COLO829 (cell line): Measurements from ENCODE around the gene GINS3.
"Not testable (repeated sequence)": the region's sequence is repeated elsewhere in the genome, so short reads cannot be mapped to it uniquely, and the experiment has no call there.

Source experiments
- DNase-seq: peaks from one replicate; pipeline ENCODE4 v3.0.0; 2012; ENCODE audit warnings: low spot score

Gene GINS3

GRCh38 chr16:58389724-58390123 lies 2.5 kb upstream of the GINS3 start:
- no peak for DNase-seq

DNA sequence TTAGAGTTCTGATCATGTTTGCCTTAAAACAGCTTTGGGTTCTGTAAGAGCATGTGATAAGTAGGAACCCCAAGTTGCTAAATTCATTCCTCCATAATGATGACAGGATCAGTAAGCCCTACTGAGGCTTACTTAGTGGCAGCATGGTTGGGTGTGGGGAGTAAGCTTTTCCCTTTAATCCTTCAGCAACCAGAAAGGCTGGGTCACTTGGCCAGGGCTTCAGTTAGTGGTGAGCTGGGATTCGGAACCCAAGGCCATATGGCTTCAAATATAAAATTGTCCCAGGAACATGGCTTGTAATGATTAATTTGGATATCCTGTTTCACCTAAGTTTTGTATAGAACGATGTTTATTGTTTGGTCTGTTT lies 850 bp downstream of the GINS3 start:
- no peak for DNase-seq

DNA sequence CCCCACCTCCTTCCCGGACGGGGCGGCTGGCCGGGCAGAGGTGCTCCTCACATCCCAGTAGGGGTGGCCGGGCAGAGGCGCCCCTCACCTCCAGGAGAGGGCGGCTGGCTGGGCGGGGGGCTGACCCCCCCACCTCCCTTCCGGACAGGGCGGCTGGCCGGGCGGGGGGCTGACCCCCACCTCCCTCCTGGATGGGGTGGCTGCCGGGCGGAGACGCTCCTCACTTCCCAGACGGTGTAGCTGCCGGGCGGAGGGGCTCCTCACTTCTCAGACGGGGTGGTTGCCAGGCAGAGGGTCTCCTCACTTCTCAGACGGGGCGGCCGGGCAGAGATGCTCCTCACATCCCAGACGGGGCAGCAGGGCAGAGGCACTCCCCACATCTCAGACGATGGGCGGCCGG lies 4.6 kb downstream of the GINS3 start:
- not testable (repeated sequence) for DNase-seq

DNA sequence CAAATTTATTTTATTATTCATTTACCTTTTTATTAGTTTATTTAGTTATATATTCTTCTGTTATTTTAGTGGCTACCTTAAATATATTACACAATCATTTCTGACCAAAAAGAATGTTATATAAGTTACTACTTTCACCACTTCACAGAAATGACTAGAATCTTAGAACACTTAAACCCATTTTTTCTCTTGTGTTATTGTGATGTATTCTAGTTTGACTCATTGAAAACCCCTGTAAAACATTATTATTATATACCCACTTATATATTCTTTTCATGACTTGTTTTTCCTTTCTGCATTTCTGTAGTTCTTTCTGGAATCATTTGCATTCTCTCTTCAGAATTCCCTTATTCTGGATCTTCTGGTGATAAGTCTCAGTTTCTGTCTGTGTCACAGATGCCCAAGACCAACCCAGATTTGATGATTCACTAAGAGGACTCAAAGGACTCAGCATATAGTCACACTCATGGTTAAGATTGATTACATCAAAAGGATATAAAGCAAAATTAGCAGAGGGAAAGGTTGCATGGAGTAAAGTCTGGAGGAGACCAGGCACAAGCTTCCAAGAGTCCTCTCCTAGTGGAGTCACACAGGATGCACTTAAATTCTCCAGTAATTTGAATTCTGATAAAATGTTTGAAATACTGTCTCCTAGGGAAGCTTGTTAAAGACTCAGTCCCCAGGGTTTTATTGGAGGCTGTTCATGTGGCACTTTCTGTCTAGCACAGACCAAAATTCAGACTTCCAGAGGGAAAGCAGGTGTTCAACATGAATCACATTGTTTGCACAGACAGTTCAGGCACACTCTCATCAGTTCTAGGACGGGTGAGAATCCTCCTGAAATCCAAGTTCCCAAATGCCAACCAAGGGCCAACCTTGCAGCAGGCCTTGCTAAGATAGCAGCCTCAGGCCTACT lies 7.7 kb downstream of the GINS3 start:
- DNase-seq: no peak

GRCh38 chr16:58401305-58401704 lies 9.0 kb downstream of the GINS3 start:
- DNase-seq: not testable (repeated sequence)

- DNase-seq: no peak
Measured at GRCh38 chr16:58402796-58403195, 10.5 kb downstream of the GINS3 start.

DNA sequence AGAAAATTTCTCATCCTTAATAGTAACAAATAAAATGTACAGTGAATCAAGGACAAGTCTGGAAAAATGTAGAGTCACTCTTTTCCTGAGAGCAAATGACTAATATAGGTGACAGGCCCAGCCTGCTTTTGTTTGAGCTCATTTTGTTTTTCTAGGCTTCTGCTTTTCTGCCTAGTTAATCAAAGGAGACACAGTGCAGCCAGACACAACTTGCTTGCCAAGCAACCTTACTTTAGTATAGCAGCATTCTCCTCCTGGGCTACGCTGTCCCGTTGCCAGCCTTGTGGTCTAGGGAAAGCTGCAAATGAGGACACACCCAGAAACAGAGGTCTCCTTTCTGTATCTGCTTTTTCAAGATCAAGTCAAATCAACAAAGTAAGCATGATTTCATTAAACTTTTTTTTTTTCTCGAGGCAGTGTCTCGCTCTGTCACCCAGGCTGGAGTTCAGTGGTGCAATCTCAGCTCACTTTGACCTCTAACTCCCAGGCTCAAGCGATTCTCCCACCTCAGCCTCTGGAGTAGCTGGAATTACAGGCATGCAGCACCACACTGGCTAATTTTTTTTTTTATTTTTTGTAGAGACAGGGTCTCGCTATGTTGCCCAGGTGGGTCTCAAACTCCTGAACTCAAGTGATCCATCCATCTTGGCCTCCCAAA lies 17.2 kb downstream of the GINS3 start:
- DNase-seq: no peak

- DNase-seq: no peak
Measured at GRCh38 chr16:58411336-58411735, 19.1 kb downstream of the GINS3 start.

GRCh38 chr16:58411736-58412614 lies 19.7 kb downstream of the GINS3 start:
- DNase-seq: no peak

GRCh38 chr16:58412615-58412970 lies 20.3 kb downstream of the GINS3 start:
- DNase-seq: not testable (repeated sequence)

- DNase-seq: no peak
Measured at GRCh38 chr16:58413359-58413758, 21.1 kb downstream of the GINS3 start.

DNA sequence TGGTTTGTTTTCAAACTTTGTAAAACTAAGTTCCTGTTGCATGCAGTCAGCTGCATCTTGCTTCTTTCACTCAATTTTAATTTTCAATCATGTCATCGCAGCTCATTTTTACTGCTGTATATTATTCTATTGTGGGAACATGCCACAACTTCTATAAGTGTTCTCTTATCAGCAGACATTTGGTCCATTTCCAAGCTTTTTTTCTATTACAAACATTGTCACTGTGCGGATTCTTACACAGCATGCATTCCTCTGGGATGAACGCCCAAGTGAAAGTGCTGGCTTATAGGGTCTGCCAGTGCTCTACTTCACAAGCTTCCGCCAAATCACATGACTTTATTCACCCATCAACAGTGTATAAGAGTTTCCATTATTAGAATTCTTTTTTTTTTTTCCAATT lies 22.7 kb downstream of the GINS3 start:
- no peak for DNase-seq

GRCh38 chr16:58415961-58416360 lies 23.7 kb downstream of the GINS3 start:
- DNase-seq: not testable (repeated sequence)

DNA sequence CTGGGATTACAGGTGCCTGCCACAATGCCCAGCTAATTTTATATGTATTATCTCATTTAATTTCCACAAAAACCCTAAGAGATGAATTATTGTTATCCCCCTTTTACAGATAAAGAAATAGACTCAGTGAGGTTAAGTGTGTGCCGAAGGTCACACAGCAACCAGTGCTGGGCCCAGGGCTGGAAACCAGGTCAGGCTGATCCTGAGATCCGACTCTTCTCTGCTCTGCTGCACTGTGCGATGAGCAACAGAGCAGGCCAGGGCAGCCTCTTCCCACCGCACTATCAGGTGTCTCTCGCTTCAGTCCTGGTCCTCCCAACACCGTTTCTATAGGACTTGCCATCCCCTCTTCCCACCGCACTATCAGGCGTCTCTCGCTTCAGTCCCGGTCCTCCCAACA lies 24.8 kb downstream of the GINS3 start:
- DNase-seq: no peak

DNA sequence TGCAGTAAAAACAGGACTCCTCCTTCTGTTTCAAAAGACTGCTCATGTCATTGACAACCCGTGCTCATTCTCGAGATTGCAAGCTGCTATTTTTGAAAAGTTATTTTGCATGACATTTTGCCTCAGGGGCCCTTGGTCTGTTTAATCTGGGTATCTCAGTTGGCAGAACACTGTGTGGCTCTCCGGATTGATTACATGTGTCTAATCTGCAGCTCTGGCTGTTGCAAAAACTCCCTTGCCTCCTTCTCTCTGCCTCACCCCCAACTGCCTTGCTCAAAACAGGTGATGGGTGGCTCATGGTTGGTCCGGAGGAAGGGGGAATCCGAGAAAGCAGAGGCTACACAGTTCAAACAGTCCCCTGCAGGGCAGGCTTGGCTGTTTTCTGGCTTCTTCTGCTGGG lies 25.3 kb downstream of the GINS3 start:
- DNase-seq: no peak

GRCh38 chr16:58418026-58418425 lies 25.8 kb downstream of the GINS3 start:
- no peak for DNase-seq

DNA sequence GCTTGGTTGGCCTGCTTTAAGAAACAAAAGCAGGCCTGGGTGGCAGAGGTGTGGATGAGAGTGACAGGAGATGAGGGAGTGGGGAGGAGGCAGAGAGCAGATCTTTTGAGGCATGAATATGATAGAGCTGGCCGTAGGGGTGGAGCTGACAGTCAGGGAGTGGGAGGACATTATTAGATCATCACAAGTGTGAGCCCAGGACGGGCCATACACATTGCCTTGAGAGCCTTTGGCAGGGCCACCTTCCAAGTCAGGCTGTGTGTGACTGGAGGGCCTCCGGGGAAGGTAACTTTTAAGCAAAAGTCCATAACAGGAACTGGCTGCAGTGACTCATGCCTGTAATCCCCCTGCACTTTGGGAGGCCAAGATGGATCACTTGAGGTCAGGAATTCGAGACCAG lies 26.3 kb downstream of the GINS3 start:
- no peak for DNase-seq

- no peak for DNase-seq
Measured at GRCh38 chr16:58419241-58419990, 27.1 kb downstream of the GINS3 start.

GRCh38 chr16:58421059-58421458 lies 28.8 kb downstream of the GINS3 start:
- DNase-seq: no peak

GRCh38 chr16:58421529-58421928 lies 29.3 kb downstream of the GINS3 start:
- DNase-seq: no peak

DNA sequence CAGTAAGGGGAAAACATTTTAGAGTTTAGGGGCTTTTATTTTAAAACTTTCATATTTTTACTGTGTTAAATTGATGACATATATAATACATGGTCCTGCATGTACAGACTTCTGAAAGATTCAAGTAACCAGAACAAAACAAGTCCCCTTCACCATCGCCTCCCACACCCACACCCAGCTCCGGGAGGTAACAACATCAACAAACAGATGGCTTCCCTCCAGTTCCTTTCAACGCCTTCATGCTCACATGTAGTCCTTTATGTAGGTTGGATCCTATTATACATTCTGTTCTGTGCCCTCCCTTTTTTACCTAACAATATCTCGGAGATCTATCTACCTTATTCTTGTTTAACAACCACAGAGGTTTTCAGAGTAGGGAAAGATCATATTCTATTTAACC lies 30.5 kb downstream of the GINS3 start:
- DNase-seq: no peak

- DNase-seq: no peak
Measured at GRCh38 chr16:58425245-58425644, 33.0 kb downstream of the GINS3 start.
